NCI-H2227 (cell line): ENCODE measurements around the gene ZNRD2.
"Not testable (repeated sequence)": the region's sequence is repeated elsewhere in the genome, so short reads cannot be mapped to it uniquely, and the experiment has no call there.

Source experiments
- DNase-seq: peaks from one replicate; lab custom pipeline; 2025; ENCODE audit not compliant: unreplicated experiment; lab: John Stamatoyannopoulos, UW

The ZNRD2 gene

DNA sequence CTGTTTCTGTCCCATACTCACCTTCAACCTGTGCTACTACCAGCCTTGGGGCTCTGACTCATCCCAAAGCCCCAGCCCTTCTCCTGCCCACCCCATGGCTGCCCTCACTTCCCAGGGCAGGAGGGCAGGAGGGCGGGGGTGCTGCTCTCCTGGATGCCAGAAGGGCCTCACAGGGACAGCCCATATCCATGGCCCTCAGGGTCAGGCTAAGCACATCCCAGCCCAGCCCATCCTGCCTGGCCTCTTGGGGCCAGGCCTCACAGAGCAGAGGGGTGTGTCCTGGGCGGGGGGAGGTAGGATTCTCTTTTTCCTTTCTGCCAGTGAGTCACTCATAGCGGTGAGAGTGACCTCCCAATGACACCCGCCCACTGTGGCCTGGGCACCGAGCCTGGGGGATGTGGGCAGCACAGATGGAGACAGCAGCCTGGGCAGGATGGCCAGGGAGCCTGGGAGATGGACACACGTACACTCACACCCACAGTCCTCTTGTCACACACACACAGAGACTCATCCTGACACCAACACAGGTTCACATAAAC, 14.5 kb upstream of the ZNRD2 start:
- no peak for DNase-seq

DNA sequence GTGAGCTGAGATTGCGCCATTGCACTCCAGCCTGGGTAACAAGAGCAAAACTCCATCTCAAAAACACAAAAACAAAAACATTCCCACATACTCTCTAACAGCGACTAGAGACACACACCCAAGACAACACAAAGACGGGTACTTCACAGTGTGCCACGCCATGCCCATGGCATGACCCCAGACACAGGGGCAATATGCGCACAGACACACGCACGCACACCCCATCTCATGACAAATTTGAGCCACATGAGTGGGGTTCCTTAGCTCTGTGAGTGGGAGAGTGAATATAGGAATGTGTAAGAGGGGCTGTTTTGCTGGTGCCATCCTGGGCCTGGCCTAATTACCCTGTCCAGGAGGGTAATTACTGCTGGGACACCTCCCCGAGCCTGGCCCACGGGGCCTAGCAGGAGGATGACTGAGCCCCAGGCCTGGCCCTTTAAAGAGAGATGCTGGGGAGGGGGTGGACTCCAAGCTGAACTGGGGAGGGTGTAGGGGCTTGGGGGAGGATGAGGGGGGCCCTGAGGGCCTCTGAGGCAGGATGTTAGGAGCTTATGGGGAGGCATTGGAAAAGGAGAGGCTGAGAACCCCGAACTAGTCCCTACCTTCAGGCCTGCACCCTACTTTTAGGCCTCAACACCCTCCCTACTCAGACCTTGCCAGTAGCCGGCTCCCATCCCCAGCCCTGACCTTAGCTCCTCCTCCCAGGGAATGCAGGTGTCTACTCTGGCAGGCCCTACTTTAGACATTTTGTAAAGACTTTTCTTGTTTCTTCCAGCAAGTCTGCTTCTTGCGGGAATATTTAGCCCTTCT, 13.6 kb upstream of the ZNRD2 start:
- DNase-seq: no peak

DNA sequence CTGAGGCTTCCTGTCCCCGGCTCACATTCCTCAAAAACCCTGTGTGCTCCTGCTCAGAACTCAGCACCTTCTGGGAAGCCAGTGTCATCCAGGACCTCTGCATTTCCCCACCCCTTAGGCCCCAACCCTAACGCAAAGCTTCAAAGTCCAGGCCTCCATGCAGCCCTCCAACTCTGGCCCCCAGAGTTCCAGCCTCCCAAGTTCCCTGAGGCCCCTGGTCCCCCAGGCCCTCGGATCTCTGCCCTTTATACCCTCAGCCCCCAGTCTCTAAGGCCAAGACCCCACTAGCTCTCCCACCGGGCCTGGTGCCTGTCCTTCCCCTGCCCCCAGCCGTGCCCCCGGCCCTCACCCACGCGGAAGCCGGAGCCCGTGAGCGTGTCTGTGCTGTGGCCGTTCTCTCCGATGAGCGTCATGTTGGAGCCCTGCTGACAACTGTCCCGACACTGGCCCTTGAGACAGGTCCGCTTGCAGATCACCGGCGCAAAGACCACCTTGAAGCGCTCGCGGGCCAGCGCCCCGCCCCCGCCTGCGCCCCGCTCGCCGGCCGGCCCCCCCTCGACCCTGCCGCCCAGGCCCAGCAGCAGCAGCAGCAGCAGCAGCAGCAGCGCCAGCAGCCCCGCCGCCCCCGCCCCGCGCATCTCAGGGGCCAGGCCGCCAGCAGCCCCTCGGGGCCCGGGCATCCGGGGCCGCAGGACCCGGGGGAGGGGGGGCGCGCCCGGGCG, 12.8 kb upstream of the ZNRD2 start:
- peak; percentile 51 for DNase-seq

DNA sequence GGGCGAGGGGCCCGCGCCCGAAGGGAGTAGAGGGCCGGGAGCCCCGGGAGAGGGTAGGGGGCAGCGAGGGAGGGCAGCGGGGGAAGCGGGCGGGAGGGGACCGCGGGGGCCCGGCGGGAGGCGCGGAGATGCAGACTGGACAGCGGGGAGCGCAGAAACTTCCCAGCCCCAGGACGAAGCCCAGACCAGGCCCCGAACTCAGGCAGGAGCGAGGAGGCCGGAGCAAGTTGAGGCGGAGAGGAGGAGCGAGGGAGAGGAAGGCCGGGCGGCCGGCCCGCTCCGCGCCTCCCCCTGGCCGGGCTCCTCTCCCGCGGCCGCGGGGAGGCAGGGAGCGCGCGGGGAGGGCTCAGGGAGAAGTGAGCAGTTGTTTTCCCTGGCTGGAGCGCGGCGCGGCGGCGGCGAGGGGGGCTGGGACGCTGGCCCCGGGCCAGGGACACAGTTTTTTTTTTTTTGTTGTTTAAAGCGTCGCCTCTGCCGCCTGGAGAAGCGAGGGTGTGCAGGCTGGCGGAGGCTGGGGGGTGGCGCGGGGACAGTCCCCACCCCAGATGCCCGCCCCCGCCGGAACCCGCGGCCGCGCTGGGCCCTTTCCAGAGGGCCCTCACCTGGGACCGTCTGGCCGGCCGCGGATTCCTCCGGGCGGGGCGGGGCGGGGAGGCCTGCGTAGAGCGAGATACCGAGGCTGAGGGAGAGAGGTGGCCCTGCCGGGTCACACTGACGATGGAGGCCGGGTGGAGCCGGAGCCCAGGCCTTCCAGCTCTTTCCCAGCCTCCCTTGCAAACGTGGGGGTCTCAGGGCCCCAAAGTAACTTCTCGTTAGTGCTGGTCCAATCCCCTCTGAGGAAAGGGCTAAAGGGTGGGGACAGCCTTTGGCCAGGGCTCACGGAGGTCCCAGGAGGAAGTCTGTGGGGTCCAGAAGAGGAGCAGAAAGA, 12.0 kb upstream of the ZNRD2 start, which contains the start of gene LTBP3:
Gene LTBP3 (minus strand): TSS at position 358 of the 928 bp plus-strand sequence. CDS start 400 bp downstream, outside the sequence.
- peak; percentile 80 for DNase-seq

DNA sequence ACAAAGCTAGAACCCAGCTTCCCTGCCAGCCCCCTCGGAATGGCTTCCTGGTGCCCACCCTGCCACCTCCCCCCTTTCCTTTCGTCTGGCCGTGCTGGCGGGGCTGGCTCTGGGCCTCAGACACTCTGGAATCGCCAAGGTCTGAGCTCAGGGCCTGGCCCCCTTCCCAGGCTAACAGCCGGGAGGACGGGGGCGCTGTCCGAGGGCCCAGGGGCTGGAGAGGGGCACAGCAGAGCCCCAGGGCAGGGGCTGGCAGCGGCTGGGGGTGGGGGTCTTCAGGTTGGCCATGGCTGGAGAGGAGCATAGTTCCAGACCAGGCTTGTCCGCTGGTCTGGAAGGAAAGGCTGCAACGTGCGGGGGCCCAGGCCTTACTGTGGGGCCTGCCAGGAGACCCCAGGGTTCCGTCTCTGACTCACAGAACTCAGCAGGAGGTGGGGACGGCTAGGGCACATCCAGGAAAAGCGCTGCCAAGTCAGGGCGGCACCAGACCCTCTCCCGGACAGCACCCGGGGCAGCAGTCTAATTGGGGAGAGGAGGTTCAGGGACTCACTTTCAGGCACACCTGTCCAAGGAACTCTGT, 11.3 kb upstream of the ZNRD2 start:
- no peak for DNase-seq

DNA sequence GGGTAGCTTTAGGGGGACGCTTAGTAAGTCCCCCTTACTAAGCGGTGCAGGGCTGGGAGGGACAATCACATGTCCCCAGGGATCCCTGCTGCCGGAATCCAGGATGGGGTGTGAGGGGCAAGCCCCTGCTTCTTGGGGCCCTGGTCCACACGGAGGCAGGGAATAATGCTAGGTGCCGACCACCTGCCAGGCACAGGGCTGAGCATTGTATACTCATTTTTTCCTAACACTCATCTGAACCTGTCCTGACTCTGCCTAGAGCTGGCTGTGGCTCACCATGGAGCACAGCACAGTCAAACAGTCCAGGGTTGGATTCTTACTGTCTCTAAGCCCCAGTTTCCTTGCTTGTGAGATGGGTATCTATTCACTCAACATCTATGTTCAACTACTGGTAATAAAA, 10.7 kb upstream of the ZNRD2 start:
- no peak for DNase-seq

DNA sequence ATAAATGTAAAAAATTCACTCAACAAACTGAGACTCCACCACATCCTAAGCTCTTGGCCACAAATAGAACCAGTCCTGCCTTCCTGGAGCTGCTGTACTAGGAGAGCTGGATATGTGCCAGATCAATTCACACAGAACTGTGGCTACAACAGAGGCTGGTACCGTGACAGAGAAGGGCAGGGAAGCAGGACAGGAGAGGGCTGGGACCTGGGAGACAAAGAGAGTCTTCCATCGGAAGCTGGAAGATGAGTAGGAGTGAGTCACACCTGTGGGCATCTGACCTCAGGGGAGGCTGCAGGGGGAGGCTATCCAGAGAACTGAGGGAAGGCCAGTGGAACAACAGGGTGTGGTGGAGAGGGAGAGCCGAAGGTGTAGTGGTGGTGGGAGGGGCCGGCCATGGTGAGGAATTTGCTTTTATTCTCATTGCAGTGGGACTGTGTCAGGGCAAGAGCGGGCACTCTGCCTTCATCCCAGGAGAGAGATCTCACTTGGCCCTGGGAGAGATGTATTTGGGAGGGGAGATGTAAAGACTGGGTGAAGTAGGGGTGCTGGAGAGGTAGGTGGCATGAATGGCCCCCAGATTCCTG, 10.2 kb upstream of the ZNRD2 start:
- DNase-seq: peak; percentile 28

DNA sequence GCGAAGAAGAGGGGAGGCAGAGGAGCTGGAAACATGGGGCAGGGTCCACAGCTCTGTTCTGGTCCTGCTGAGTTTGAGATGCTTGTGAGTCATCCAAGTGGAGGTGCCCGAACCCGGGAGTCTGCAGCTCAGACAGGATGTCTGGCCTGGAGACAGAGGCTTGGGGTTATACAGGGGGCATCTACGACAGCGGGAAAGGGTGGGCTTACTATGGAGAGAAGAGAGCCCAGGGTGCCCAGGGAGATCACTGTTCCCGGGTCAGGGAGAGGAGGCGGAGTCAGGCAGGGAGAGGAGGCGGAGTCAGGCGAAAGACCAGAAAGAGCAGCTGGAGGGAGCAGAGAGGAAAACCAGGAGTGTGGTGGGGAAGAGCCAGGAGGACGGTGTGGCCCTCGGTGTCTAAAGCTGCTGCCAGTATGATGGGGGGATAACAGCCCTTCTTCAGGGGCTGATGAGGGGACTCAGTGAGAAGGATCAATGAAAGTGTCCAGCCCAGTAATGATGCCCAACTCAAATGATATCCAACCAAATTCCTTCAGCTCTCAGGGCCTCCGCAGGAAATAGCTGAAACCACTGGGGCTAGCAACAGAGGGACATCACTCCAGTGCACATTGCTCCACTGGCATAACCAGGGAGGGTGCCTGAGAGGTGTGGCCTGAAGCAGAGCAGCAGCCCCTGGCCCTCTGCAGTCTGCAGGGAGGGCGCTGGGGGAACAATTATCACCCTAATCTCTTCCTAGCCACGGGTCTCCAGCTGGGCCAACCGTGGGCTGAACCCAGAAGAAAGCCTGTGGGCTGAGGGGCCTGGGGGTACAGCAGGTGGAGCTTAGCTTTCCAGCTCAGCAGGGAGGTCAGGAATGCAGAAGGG, 9.5 kb upstream of the ZNRD2 start:
- DNase-seq: peak; percentile 56

DNA sequence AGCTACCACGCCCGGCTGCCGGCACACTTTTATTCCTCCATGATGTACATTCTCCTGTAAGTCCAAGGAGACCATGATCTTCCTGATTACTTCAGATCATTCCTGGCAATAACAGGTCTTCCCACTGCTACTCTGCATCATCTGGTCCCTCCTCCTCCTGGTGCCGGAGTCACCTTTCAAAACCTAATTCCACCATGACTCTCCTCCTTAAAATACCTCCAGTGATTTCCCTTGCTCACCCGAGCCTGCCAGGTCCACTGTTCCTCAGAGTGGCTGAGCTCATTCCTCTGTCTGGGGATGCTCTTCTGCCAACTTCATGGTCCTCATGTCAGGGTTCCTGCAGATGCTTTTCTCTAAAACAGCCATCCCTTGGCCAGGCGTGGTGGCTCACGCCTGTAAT, 8.3 kb upstream of the ZNRD2 start:
- DNase-seq: no peak

DNA sequence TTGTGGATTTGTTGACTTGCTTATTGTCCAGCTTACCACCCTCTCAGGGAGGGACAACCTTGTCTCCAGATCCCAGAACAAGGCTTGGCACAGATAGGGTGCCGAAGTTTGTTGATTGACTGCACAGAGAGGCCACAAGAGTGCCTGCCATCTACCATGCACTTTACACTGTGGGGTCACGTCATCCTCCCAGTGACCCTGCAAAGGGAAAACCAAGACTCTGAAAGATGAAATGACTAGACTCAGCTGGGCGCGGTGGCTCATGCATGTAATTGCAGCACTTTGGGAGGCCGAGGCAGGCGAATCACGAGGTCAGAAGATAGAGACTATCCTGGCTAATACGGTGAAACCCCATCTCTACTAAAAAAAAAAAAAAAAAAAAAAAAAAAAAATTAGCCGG, 7.5 kb upstream of the ZNRD2 start:
- no peak for DNase-seq

DNA sequence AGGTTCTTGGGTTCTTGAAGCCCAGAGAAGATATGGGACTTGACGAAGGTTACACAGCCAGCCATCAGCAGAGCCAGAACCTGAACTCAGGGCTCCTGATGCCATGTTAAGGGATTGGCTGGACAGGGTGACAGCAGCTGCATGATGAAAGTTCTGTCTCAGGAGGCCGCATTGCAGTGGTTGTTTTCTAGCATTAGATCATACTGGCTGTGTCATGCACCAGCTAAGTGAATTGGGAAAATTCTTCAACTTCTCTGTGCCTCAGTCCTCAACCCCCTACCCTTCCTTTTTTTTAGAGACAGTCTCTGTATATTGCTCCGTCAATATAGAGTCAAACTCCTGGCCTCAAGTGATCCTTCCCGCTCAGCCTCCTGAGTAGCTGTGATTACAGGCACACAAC, 6.7 kb upstream of the ZNRD2 start:
- no peak for DNase-seq

DNA sequence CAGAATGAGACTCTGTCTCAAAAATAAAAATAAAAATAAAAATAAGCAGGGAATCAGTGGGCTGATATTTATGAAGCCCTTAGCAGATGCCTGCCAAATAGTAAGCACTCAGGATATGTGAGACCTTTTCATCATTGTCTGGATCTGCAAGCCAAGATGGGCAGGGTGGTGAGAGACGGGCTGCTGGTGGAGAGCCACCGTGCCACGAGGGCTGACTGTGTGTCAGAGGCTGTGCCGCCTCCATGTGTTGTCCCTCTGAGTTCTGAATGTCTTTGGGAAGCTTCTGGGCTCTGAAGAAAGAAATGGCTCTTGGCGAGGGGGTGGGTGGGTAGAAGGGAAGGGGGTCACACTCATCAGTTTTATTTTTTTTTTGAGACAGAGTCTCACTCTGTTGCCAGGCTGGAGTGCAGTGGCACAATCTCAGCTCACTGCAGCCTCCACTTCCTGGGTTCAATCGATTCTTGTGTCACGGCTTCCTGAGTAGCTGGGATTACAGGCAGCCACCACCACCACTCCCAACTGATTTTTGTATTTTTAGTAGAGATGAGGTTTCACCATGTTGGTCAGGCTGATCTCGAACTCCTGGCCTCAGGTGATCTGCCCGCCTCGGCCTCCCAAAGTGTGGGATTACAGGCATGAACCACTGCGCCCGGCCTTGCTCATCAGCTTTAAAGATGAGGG, 5.3 kb upstream of the ZNRD2 start:
- DNase-seq: not testable (repeated sequence)

DNA sequence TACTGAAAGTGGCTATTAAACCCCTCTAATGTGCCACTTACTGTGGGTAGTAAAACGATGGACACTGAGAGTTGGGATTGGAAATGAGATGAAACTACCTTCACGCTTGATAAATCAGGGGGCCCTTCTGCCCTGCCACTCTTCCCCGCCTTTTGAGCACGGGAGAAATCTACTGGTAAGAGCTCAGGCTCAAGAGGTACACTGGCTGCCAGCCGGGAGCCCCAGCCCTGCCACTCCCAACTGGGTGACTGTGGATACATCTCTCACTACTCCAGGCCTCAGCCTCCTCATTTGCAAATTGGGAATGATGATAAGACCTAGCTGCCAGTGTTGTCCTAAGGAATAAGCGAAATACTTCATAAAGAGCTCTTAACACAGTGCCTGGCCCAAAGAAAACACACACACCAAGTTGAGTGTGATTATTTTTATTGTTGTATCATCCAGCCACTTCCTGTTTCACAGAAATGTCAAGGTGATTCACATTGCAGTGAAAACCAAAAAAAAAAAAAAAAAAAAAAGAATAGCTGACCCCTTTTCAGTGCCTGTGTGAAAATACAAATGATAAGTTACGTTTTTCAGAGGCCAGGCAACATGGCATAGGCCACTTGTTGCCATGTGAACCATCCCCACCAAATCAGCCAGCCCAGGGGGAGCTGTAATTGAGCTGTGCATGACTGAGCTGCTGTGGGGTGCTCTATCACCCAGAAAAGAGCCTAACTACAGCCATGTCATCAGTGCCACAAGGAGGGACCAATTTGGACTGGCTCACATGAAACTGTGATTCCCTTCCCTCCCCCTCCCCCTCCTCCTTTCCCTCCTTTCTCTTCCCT, 4.4 kb upstream of the ZNRD2 start:
- DNase-seq: peak; percentile 64

DNA sequence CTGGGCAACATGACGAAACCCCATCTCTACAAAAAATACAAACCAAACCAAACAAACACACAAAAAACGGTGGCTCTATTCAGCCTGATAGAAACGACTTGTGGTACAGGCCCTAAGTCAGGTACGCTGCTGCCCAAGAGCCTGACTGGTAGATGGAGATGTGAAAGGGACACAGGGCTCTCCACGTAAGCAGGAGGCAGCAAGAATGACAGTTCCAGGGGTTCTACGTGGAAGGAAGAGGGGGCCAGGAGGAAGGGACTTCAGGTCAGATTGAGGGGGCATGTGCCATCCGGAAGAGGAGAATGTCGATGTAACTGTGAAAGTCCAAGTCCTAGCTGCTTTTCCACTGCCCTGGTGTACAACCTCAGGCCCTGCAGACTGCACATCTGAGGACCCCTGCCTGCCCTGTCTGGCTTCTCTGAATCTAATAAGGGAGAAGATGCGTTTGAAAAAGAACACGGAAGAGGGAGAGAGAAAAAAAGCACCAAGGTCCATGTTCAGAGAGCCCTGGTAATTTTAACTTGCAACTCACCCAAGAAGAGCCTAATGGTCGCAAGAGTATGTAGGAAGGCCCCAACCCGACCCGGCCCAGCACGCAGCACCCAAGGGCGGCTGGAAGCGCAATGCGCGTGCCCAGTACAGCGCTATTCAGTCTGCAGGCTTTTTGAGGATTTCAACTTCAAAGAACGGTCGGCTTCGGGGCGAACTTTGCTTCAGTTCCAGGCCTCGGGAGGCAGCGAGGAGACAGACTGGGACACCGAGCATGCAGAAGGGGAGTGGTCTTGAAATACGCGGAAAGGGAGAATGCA, 909 bp upstream of the ZNRD2 start:
- DNase-seq: no peak

DNA sequence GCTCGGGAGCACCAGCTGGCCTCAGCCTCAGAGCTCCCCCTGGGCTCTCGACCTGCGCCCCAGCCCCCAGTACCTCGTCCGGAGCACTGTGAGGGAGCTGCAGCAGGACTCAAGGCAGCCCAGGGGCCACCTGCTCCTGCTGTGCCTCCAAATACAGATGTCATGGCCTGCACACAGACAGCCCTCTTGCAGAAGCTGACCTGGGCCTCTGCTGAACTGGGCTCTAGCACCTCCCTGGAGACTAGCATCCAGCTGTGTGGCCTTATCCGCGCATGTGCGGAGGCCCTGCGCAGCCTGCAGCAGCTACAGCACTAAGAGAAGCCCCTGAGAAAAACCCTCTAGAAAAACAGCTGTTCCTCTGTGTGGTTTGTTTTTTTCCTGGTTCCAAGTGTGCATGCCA, 1.1 kb downstream of the ZNRD2 start:
- no peak for DNase-seq

DNA sequence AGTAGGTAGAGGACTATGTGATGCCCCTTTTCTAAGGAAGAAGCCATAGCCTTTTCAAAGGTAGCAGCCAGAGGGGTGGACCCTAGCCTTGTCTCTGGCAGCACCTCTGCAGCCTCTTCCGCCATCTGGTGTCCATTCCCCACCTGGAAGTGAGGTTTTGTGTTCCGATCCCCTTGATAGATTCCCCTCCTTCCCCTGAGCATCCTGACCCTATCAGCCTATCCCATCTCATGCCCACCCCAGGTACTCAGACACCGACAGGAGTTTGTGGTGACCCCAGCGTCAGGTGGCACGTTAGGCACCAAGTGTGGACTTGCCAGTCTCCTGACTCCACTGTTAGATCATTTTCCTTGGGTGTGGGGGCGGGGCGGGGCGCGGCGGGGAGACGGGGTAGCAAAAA, 1.7 kb downstream of the ZNRD2 start:
- DNase-seq: peak; percentile 65
